NCI-H510A (cell line): ENCODE data around the gene CAPG.
A peak's percentile ranks its signal among the peaks of the same experiment; 100 is the strongest.

Source experiments
- DNase-seq: peaks from one replicate; lab custom pipeline; 2025; lab: John Stamatoyannopoulos, UW

Gene CAPG

DNA sequence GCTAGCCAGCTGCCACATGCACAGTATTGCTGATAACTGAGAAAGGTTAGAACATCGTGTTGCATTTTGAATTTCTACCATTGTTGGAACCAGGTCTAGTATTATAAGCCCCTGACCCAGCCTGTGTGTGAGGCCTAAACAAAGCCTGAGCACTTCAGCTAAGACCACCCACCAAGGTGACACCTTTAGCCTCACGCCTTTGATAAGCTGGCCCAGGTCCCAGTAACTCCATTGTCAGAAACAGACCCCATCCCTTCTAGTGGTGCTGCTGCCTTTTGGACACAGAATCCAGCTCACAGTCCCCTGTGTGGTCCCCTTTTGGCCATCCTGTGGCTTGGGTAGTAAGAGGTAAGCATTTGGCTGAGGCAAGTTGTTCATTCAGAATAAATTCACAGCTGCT lies 54.0 kb downstream of the CAPG start:
- DNase-seq = no peak

DNA sequence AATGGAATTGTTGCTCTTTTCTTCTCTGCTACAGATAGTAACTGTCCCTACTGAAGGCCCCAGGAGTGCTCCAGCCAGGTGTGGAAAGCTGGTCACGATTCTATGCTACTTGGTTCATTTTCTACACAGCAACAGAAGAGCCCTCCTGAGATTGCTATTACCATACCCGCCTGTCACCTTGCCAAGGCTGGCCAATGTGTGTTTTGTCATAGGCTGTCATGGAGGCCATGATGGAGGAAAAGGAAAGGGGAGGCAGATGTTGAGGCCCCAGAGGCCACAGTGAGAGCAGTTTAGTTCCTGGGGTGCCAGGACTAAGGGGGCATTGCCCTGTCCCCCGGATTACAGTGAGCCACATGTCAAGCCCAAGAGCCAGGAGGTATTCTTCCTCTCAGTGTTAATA lies 54.6 kb downstream of the CAPG start:
- DNase-seq = no peak

DNA sequence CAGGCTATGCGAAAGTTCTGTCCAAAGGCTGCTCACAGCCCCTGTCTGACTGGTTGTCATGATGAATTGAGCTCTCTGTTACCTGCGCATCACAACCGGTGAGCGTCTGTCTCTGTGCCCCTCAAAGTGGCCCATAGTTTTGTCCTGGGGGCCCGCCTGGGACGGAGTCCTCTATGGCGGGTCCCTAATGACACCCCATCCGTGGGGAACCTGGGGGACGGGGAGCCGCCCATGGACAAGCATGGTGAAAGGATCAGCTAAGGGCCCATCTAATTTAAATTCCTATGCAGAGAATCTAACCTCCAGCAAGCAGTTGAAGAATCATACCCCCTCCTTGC lies 55.1 kb downstream of the CAPG start:
- no peak for DNase-seq

DNA sequence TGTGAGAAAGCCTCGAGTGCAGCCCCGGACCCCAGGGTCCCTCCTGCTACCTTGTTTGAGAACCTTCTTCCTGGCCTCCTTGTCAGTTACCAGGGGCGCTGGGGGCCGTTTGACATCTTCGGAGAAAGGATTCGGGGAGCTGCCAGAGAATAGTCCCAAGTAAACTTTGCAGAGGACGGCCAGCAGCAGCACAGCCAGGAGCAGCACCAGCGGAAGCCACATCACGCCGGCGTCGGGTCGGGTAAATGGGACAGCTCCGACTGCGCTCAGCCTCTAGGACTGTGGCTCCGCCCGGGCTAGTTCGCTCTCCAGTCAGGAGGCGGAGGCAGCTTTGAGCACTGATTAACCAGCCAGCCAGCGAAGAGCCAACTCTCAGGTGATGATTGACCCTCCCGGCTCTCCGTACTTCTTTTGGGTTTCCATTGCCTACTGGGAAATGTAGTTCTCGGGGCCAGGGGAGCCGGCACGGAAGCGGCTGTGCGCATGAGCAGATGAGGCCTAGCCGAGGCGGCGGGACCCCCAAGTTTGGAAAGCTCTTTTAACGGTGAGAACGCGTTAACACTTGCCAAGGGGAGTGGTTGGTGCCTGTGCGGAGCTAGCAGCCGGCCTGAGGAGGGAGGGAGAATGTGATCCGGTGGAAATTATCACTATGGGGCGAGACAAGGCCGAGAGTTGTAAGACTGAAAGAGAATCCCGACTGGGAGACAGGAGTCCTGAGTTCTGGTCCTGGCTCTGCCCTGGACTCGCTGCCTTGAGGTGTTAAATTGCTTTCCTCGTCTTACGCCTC lies 55.7 kb downstream of the CAPG start, which contains the start of the genes ELMOD3 and RETSAT:
ELMOD3 (plus strand) TSS at position 484 of the 787 bp plus-strand sequence. CDS start 2,430 bp downstream, outside the sequence.
RETSAT (minus strand) TSS at position 243 of the 787 bp plus-strand sequence; CDS start at position 222, 21 bp downstream.
- peak; percentile 97 for DNase-seq

DNA sequence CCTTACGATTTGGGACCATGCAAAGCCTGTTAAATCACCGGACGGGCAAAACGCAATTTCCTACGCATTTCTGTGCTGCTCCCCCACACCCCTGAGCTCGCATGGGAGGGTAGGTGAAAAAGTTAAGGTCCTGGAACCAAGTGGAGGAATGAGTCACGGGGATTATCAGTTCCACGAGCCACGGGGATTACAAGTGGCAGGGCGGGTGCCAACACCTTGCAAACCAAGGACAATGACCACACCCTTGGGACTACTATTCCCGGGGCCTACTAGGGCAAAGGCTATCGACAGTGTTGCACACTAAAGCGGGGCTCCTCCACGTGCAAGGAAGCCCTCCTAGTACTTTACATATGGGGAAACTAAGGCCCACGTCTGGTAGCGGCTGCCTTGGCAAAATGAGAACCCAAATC lies 56.3 kb downstream of the CAPG start:
- DNase-seq = no peak

DNA sequence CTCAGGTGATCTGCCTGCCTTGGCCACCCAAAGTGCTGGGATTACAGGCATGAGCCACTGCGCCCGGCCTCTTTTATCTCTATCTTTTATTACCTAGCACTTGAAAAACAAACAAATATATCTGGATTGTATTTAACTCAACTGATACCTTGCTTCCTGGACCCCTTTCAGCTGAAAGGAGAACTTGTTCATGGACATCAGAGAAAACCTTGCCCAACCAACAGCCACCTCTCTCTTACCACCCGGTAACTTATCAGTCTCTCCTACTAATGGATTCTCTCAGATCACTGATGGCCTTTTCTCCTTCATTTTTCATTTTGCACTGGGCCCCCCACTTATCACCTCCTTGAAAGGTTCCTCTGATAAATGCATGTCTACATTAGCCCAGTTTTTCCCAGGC lies 62.6 kb downstream of the CAPG start:
- no peak for DNase-seq
